HL-60 (cell line): ENCODE results near the gene PRDM15.

Source experiments
- DNase-seq, 2 experiments: peaks; one replicate each; pipeline ENCODE4 v3.0.0-alpha.2; 2010 to 2020; ENCODE audit warnings: low read depth in 1 of 2, low spot score in 1 of 2
- H3K27ac ChIP-seq: fragments of 250-450 bp; sonication (Bioruptor Pico); replicated peaks from 2 replicates; pipeline ENCODE4 v1.5.1; 2020; ENCODE audit warnings: mild to moderate bottlenecking, moderate library complexity
- H3K27me3 ChIP-seq: fragments of 250-450 bp; sonication (Bioruptor Pico); 2 replicates; pipeline ENCODE4 v1.5.1; 2021; ENCODE audit warnings: mild to moderate bottlenecking, moderate library complexity; ENCODE audit not compliant: insufficient read depth, poor library complexity, severe bottlenecking
- H3K4me3 ChIP-seq: replicated peaks from 2 replicates; pipeline ENCODE4 v1.5.1; 2011; ENCODE audit warnings: mild to moderate bottlenecking, control low read depth, low read length; ENCODE audit not compliant: insufficient read depth
- GABPA ChIP-seq: IDR thresholded peaks from 2 replicates; pipeline ENCODE4 v1.6.1; 2012; ENCODE audit warnings: low read depth
- POLR2AphosphoS5 ChIP-seq: IDR thresholded peaks from 2 replicates; pipeline ENCODE4 v1.6.1; 2012; ENCODE audit warnings: low read depth
- SPI1 ChIP-seq: IDR thresholded peaks from 2 replicates; pipeline ENCODE4 v1.6.1; 2012; ENCODE audit warnings: low read depth, mild to moderate bottlenecking, borderline replicate concordance
- TF ChIP-seq, protein P1 (sequence below): IDR thresholded peaks from one replicate; pipeline ENCODE4 v1.5.1; 2011; ENCODE audit warnings: low read length, control low read depth, inconsistent platforms; ENCODE audit not compliant: insufficient read depth
- TF ChIP-seq, protein P2 (sequence below): IDR thresholded peaks from 2 replicates; pipeline ENCODE4 v1.6.1; 2012; ENCODE audit warnings: low read depth; ENCODE audit not compliant: insufficient replicate concordance

PRDM15 gene

DNA sequence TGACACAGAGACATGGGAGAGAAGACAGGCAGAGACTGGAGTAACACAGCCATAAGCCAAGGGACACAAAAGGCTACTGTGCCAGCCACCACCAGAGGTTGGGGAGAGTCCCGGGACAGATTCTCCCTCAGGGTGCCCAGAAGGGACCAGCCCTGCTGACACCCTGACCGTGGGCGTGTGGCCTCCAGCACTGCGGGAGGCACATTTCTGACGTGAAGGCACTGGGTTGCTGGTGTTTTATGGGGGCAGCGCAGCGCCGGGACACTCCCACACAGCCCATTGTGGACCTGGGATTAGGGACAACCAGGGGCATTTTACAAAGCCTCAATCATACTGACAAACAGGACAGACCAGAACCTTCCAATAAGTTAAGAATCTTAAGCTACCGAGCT lies 26.2 kb downstream of the PRDM15 start:
- TF ChIP-seq, protein P1, sequence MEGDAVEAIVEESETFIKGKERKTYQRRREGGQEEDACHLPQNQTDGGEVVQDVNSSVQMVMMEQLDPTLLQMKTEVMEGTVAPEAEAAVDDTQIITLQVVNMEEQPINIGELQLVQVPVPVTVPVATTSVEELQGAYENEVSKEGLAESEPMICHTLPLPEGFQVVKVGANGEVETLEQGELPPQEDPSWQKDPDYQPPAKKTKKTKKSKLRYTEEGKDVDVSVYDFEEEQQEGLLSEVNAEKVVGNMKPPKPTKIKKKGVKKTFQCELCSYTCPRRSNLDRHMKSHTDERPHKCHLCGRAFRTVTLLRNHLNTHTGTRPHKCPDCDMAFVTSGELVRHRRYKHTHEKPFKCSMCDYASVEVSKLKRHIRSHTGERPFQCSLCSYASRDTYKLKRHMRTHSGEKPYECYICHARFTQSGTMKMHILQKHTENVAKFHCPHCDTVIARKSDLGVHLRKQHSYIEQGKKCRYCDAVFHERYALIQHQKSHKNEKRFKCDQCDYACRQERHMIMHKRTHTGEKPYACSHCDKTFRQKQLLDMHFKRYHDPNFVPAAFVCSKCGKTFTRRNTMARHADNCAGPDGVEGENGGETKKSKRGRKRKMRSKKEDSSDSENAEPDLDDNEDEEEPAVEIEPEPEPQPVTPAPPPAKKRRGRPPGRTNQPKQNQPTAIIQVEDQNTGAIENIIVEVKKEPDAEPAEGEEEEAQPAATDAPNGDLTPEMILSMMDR: no peak
- TF ChIP-seq GABPA (no peak), POLR2AphosphoS5 (no peak), SPI1 (no peak)
- TF ChIP-seq, protein P2, sequence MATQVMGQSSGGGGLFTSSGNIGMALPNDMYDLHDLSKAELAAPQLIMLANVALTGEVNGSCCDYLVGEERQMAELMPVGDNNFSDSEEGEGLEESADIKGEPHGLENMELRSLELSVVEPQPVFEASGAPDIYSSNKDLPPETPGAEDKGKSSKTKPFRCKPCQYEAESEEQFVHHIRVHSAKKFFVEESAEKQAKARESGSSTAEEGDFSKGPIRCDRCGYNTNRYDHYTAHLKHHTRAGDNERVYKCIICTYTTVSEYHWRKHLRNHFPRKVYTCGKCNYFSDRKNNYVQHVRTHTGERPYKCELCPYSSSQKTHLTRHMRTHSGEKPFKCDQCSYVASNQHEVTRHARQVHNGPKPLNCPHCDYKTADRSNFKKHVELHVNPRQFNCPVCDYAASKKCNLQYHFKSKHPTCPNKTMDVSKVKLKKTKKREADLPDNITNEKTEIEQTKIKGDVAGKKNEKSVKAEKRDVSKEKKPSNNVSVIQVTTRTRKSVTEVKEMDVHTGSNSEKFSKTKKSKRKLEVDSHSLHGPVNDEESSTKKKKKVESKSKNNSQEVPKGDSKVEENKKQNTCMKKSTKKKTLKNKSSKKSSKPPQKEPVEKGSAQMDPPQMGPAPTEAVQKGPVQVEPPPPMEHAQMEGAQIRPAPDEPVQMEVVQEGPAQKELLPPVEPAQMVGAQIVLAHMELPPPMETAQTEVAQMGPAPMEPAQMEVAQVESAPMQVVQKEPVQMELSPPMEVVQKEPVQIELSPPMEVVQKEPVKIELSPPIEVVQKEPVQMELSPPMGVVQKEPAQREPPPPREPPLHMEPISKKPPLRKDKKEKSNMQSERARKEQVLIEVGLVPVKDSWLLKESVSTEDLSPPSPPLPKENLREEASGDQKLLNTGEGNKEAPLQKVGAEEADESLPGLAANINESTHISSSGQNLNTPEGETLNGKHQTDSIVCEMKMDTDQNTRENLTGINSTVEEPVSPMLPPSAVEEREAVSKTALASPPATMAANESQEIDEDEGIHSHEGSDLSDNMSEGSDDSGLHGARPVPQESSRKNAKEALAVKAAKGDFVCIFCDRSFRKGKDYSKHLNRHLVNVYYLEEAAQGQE: no peak
- no peak overlapping the region for H3K4me3 ChIP-seq
- H3K27me3 ChIP-seq: no peaks in the 10 kb centered on the region
- no peak for DNase-seq
- H3K27ac ChIP-seq: no peak overlapping the region

DNA sequence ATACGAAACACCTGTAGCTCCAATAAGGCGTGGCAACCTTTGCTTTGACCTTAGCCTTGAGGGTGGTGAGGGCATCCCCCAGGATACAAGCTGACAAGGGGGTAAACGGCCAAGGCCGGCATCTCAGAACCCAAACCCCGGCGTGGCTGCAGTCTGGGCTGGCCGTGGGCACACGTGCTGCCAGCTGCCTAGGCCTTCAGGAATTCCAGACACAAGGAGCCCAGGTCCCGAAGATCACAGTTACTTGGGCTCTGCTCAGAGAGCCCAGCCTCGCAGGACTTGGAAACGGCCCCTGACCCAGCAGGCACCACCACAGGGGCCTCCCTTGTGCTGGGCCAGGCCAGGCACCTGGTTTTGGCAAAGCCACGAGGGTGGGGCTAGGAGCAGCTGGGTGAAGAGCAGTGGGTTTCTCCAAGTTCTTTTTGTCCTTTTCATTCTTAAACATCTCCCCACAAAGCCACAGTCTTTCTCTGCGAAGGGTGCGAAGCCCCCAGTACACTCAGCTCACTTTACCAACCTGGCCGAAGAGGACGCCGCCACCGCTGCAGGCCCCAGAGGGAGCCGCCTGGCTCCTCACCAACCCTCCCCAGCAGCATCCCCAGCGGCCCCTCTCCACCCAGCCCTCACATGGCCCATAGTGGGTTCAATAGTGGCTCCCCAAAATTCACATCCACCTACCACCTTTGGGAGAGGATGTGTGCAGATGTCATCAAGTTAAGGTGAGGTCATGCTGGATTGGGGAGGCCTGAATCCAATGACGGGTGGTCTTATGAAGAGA lies 26.8 kb downstream of the PRDM15 start:
- Histone ChIP-seq H3K27me3 (no peaks in the 10 kb centered on the region), H3K27ac (no peak overlapping the region), H3K4me3 (no peak overlapping the region)
- TF ChIP-seq, protein P2: no peak
- TF ChIP-seq, protein P1: no peak
- TF ChIP-seq SPI1: no peak
- no peak for TF ChIP-seq GABPA
- TF ChIP-seq POLR2AphosphoS5: no peak
- no peak for DNase-seq

DNA sequence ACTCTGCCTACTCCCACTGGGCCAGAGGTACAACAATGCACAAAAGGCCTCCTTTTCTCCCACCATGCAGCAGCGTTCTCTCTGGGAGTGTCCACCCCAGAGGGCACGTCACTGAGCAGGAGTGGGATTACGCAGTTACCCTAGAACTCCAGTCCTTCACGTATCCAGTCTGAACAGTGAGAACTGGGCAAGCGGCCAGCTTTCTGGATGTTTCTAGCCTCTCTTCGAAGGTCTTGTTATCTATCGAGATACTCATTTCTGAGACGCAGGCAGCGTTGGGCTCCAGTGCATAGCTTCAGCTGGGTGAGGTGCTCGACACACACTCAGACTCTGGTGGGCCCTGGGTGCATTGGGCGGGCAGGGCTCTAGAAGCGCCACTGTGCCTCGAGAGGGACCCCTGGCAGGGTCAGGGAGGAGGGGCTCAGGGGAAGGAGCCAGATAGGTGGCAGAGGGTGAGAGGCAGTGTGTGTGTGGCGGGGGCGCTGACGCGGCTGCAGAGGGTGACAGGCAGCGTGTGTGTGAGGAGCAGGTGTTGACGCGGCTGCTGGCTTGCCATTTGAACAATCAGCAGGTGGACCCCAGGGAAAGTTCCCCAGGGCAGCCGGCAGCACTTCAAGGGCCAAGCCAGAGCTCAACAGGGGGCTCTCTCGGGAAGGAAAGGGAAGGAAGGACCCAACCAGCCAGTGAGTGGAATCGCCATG lies 27.9 kb downstream of the PRDM15 start:
- no peaks in the 10 kb centered on the region for H3K27me3 ChIP-seq
- no peak for DNase-seq
- TF ChIP-seq, protein P1: no peak
- TF ChIP-seq, protein P2: no peak
- no peak for TF ChIP-seq POLR2AphosphoS5
- TF ChIP-seq GABPA: no peak
- TF ChIP-seq SPI1: no peak

More for the DNA sequence above, 27.9 kb downstream of the PRDM15 start:
- Histone ChIP-seq H3K4me3 (no peak overlapping the region), H3K27ac (no peak overlapping the region)
